Measurements from ENCODE around the gene CYTH4. TPM values are rescaled to one million over a fixed set of nuclear protein-coding genes. Genes with fewer than 3 reads are reported as not detected.

The CYTH4 gene
- total RNA-seq, 5 donors from 2014 or later (not counting 1 experiment from before 2014, with no cell fraction given): 146 to 181 (median 151) TPM

DNA sequence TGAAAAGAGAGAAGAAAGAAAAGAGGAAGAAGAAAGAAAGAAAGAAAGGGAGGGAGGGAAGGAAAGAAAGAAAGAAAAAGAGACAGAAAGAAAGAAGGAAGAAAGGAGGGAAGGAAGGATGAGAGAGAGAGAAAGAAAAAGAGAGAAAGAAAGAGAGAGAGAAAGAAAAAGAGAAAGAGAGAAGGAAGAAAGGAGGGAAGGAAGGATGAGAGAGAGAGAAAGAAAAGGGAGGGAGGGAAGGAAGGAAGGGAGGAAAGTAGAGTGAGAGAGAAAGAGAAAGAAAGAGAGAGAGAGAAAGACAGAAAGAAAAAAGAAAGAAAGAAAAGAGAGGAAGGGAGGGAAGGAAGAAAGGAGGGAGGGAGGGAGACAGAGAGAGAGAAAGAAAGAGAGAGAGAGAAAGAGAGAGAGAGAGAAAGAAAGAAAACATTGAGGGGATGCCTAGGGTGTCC lies 26.7 kb upstream of the CYTH4 start:
- DNase-seq (no peak), ATAC-seq (replicated peaks in 1 of 4) (no peak)
- Mint-ChIP-seq H3K4me3 (no peak overlapping the region), H3K9me3 (no peaks in the 10 kb centered on the region), H3K27ac (no peak overlapping the region), H3K27me3 (no peaks in the 10 kb centered on the region), H3K4me1 (peaks cover 14 to 23% (median 19%) of the 10 kb centered on the region in 3 donors), H3K36me3 (no peaks in the 10 kb centered on the region)
- Histone ChIP-seq H3K4me1 (ENCODE audit: control insufficient read depth in 1 of 2, extremely low read depth in 1 of 2, insufficient read depth in 2 of 2, low read length in 2 of 2) (peaks cover 2 to 17% of the 10 kb centered on the region in 2 experiments), H3K27ac (ENCODE audit: low read length) (no peak overlapping the region), H3K9me3 (no peaks in the 10 kb centered on the region), H3K36me3 (ENCODE audit: control insufficient read depth in 2 of 2, extremely low read depth in 1 of 2, insufficient read depth in 1 of 2, low read length in 1 of 2) (no peaks in the 10 kb centered on the region), H3K27me3 (replicated peaks in 1 of 2; ENCODE audit: control insufficient read depth in 2 of 2, extremely low read depth in 1 of 2, insufficient read depth in 2 of 2, low read length in 1 of 2) (peaks cover 0 to 3% of the 10 kb centered on the region in 2 experiments), H3K4me3 (ENCODE audit: control insufficient read depth in 1 of 2, extremely low read depth in 1 of 2, low read length in 1 of 2) (no peak overlapping the region)
- ChIA-PET POLR2A (no interaction called here), CTCF (no interaction called here)

DNA sequence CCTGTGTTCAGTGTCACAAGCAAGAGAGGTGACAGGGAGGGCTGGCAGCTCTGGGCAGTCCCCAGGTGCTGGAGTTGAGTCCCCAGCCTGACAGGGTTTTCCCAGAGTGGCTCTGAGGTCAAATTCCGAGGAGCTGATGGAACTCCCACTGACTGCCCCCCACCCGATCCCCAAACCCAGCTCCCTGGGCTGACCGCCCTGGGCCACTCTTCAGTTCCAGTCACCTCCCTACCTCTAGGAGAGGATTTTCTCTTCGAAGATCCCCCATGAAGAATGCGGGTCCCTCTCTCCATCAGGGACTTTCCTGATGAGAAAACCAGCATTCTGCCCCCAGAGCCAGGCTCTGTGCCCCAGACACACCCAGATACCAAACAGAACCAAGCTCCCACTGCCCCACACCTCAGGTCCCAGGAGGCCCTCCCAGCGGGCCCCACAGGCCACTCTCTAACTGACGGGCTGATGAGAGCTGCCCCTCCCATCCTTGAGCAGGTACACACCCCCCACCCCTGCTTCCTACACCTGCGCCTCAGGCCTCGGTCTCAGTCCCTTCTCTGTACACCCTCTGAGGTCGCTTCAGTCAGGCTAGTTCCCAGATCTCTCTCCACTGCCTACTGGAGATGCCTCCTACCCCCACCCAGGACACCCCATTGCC lies 26.1 kb upstream of the CYTH4 start:
- no peaks in the 10 kb centered on the region for H3K9me3 Mint-ChIP-seq
- H3K4me1 Mint-ChIP-seq: peaks cover 20 to 30% (median 25%) of the 10 kb centered on the region in 3 donors
- WGBS (ENCODE audit: insufficient coverage): 86% methylated on average over 10 of the region's 10 CpGs
- H3K27me3 Mint-ChIP-seq: peaks cover 0 to 1% of the 10 kb centered on the region in 2 donors
- POLR2A ChIA-PET: interaction anchor here in 1 of 2 donors (0.5 kb wide), 1 partner anchor 11 kb away, joined by 3 read pairs; no protein-coding TSS in a partner anchor
- peaks cover 0 to 3% of the 10 kb centered on the region in 2 experiments for H3K27me3 ChIP-seq (replicated peaks in 1 of 2; ENCODE audit: control insufficient read depth in 2 of 2, extremely low read depth in 1 of 2, insufficient read depth in 2 of 2, low read length in 1 of 2)
- no peaks in the 10 kb centered on the region for H3K9me3 ChIP-seq
- CTCF ChIA-PET: no interaction called here
- DNase-seq: no peak
- H3K4me3 Mint-ChIP-seq: no peak overlapping the region
- no peak overlapping the region for H3K27ac ChIP-seq (ENCODE audit: low read length)
- ATAC-seq (replicated peaks in 1 of 4): no peak
- H3K4me1 ChIP-seq (ENCODE audit: control insufficient read depth in 1 of 2, extremely low read depth in 1 of 2, insufficient read depth in 2 of 2, low read length in 2 of 2): peaks cover 2 to 23% of the 10 kb centered on the region in 2 experiments
- no peaks in the 10 kb centered on the region for H3K36me3 Mint-ChIP-seq
- no peak overlapping the region for H3K27ac Mint-ChIP-seq
- H3K36me3 ChIP-seq (ENCODE audit: control insufficient read depth in 2 of 2, extremely low read depth in 1 of 2, insufficient read depth in 1 of 2, low read length in 1 of 2): no peaks in the 10 kb centered on the region
- no peak overlapping the region for H3K4me3 ChIP-seq (ENCODE audit: control insufficient read depth in 1 of 2, extremely low read depth in 1 of 2, low read length in 1 of 2)

DNA sequence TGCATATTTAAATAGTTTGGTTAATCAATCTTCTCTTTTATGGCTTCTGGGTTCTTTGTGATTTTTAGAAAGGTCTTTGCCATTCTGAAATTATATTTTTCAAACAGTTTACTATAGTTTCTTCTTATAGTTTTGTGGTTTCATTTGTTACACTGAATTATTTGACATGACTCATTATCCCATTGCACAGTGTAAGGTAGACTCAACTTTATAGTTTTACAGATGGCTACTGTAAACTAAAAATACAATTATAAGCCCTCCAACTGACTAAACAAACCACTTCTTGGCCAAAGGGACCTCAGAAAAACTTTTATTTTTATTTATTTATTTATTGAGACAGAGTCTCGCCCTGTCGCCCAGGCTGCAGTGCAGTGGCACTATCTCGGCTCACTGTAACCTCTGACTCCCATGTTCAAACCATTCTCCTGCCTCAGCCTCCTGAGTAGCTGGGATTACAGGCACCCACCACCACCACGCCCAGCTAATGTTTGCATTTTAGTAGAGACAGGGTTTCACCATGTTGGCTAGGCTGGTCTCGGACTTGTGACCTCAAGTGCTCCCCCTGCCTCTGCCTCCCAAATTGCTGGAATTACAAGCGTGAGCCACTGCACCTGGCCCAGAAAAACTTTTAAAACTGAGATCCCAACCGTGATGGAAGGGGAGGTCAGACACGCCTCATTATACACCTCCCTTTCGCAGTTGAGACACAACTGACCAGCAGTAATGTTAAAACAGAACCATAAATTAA lies 24.1 kb upstream of the CYTH4 start:
- Mint-ChIP-seq H3K27me3 (peaks cover 0 to 1% of the 10 kb centered on the region in 2 donors), H3K4me1 (peaks cover 20 to 30% (median 25%) of the 10 kb centered on the region in 3 donors), H3K4me3 (no peak overlapping the region), H3K27ac (peak overlapping the region in 1 of 2 donors; percentile 48), H3K9me3 (no peaks in the 10 kb centered on the region), H3K36me3 (no peaks in the 10 kb centered on the region)
- H3K27ac ChIP-seq (ENCODE audit: low read length): no peak overlapping the region
- ChIA-PET POLR2A (no interaction called here), CTCF (interaction anchor here in 1 of 2 donors (0.7 to 4.7 kb wide), 2 partner anchors 14 to 41 kb away, joined by 6 to 63 read pairs; partner anchors contain the start of gene RAC2)
- WGBS (ENCODE audit: insufficient coverage): 100% methylated on average over 4 of the region's 9 CpGs
- DNase-seq (no peak), ATAC-seq (replicated peaks in 1 of 4) (no peak)
- no peaks in the 10 kb centered on the region for H3K9me3 ChIP-seq
- H3K4me3 ChIP-seq (ENCODE audit: control insufficient read depth in 1 of 2, extremely low read depth in 1 of 2, low read length in 1 of 2): no peak overlapping the region
- peaks cover 0 to 3% of the 10 kb centered on the region in 2 experiments for H3K27me3 ChIP-seq (replicated peaks in 1 of 2; ENCODE audit: control insufficient read depth in 2 of 2, extremely low read depth in 1 of 2, insufficient read depth in 2 of 2, low read length in 1 of 2)
- peaks cover 2 to 24% of the 10 kb centered on the region in 2 experiments for H3K4me1 ChIP-seq (ENCODE audit: control insufficient read depth in 1 of 2, extremely low read depth in 1 of 2, insufficient read depth in 2 of 2, low read length in 2 of 2)
- no peaks in the 10 kb centered on the region for H3K36me3 ChIP-seq (ENCODE audit: control insufficient read depth in 2 of 2, extremely low read depth in 1 of 2, insufficient read depth in 1 of 2, low read length in 1 of 2)

DNA sequence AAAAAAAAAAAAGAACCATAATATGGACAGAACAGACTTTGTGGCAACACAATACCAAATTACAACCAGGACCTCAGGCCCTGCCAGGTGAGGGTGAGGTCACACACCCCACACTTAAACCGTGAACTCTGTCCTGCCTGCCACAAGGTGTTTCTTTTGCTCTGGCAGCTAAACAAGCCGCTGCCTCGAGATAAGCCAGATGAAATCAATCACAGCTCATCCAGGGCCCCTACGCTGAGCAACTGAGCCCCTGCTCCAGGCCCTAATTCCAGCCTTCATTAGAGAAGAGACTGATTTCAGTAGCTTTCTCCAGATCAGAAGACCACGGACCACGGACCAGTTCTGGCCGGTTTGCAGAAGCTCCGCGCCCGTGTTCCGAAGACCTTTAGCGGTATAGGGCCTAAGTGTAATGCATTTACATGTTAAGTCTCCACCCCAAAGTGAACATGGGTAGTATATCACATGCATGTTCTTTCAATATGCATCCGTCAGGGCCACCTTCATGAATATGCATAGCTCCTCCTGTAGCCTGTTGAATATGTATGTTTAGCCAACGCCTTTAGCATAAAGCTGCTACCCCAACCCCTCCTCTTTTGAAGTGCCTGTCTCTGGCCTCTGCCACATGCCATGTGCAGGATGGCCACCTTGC lies 23.4 kb upstream of the CYTH4 start:
- DNase-seq (no peak), ATAC-seq (replicated peaks in 1 of 4) (no peak)
- peaks cover 20 to 30% (median 25%) of the 10 kb centered on the region in 3 donors for H3K4me1 Mint-ChIP-seq
- Histone ChIP-seq H3K27me3 (replicated peaks in 1 of 2; ENCODE audit: control insufficient read depth in 2 of 2, extremely low read depth in 1 of 2, insufficient read depth in 2 of 2, low read length in 1 of 2) (peaks cover 0 to 3% of the 10 kb centered on the region in 2 experiments), H3K4me3 (ENCODE audit: control insufficient read depth in 1 of 2, extremely low read depth in 1 of 2, low read length in 1 of 2) (no peak overlapping the region), H3K27ac (ENCODE audit: low read length) (no peak overlapping the region), H3K9me3 (no peaks in the 10 kb centered on the region), H3K36me3 (ENCODE audit: control insufficient read depth in 2 of 2, extremely low read depth in 1 of 2, insufficient read depth in 1 of 2, low read length in 1 of 2) (no peaks in the 10 kb centered on the region), H3K4me1 (ENCODE audit: control insufficient read depth in 1 of 2, extremely low read depth in 1 of 2, insufficient read depth in 2 of 2, low read length in 2 of 2) (peaks cover 2 to 24% of the 10 kb centered on the region in 2 experiments)
- WGBS (ENCODE audit: insufficient coverage): 94% methylated on average over 7 of the region's 14 CpGs
- H3K9me3 Mint-ChIP-seq: no peaks in the 10 kb centered on the region
- H3K4me3 Mint-ChIP-seq: peak overlapping the region in 1 of 3 donors; percentile 55
- no peaks in the 10 kb centered on the region for H3K36me3 Mint-ChIP-seq
- CTCF ChIA-PET: interaction anchor here (0.7 to 4.7 kb wide), 5 partner anchors 15 to 199 kb away, joined by 3 to 63 read pairs (median 5); partner anchors contain the start of gene RAC2 (in 1 of the 2)
- H3K27me3 Mint-ChIP-seq: peaks cover 0 to 1% of the 10 kb centered on the region in 2 donors
- peak overlapping the region in 1 of 2 donors; percentile 23 for H3K27ac Mint-ChIP-seq
- POLR2A ChIA-PET: interaction anchor here in 1 of 2 donors (1.0 kb wide), 1 partner anchor 17 kb away, joined by 3 read pairs; no protein-coding TSS in a partner anchor

- Mint-ChIP-seq H3K9me3 (no peaks in the 10 kb centered on the region), H3K27ac (peak overlapping the region; percentile 31 to 55), H3K27me3 (peaks cover 0 to 1% of the 10 kb centered on the region in 2 donors), H3K4me3 (peak overlapping the region in 1 of 3 donors; percentile 55), H3K36me3 (no peaks in the 10 kb centered on the region), H3K4me1 (peaks cover 20 to 27% (median 25%) of the 10 kb centered on the region in 3 donors)
- H3K4me1 ChIP-seq (ENCODE audit: control insufficient read depth in 1 of 2, extremely low read depth in 1 of 2, insufficient read depth in 2 of 2, low read length in 2 of 2): peaks cover 2 to 24% of the 10 kb centered on the region in 2 experiments
- CTCF ChIA-PET: interaction anchor here (1.1 to 4.7 kb wide), 7 partner anchors 16 to 199 kb away, joined by 3 to 63 read pairs (median 5); partner anchors contain the start of gene RAC2 (in 1 of the 2)
- POLR2A ChIA-PET: interaction anchor here in 1 of 2 donors (1.0 kb wide), 1 partner anchor 17 kb away, joined by 3 read pairs; no protein-coding TSS in a partner anchor
- H3K9me3 ChIP-seq: no peaks in the 10 kb centered on the region
- ATAC-seq (replicated peaks in 1 of 4) (peak in 2 of 4 experiments; percentile 51 to 67), DNase-seq (peak in 1 of 35 experiments; percentile 68)
- H3K4me3 ChIP-seq (ENCODE audit: control insufficient read depth in 1 of 2, extremely low read depth in 1 of 2, low read length in 1 of 2): no peak overlapping the region
- WGBS (ENCODE audit: insufficient coverage): 41% methylated on average over 20 of the region's 23 CpGs
- peaks cover 0 to 3% of the 10 kb centered on the region in 2 experiments for H3K27me3 ChIP-seq (replicated peaks in 1 of 2; ENCODE audit: control insufficient read depth in 2 of 2, extremely low read depth in 1 of 2, insufficient read depth in 2 of 2, low read length in 1 of 2)
- H3K27ac ChIP-seq (ENCODE audit: low read length): no peak overlapping the region
- H3K36me3 ChIP-seq (ENCODE audit: control insufficient read depth in 2 of 2, extremely low read depth in 1 of 2, insufficient read depth in 1 of 2, low read length in 1 of 2): no peaks in the 10 kb centered on the region
These were observed 22.7 kb upstream of the CYTH4 start for GRCh38 chr22:37259540-37260029.

Measured in T-cell (primary cell).